C4-2B (cell line): Measurements from ENCODE around the gene SPC25.

Experiments used
- CTCF ChIP-seq: fragments of 450-650 bp; conservative IDR thresholded peaks from 2 replicates; pipeline ENCODE4 v1.5.1; 2017; ENCODE audit warnings: mild to moderate bottlenecking
- ZFX ChIP-seq: fragments of 450-650 bp; IDR thresholded peaks from 2 replicates; pipeline ENCODE4 v1.6.1; 2017

- TF ChIP-seq CTCF, result no peak
- TF ChIP-seq ZFX, result no peak
Measured at GRCh38 chr2:168892327-168892726, 2.1 kb upstream of the SPC25 start.
